ENCODE data around the gene APBB2.

The APBB2 gene

DNA sequence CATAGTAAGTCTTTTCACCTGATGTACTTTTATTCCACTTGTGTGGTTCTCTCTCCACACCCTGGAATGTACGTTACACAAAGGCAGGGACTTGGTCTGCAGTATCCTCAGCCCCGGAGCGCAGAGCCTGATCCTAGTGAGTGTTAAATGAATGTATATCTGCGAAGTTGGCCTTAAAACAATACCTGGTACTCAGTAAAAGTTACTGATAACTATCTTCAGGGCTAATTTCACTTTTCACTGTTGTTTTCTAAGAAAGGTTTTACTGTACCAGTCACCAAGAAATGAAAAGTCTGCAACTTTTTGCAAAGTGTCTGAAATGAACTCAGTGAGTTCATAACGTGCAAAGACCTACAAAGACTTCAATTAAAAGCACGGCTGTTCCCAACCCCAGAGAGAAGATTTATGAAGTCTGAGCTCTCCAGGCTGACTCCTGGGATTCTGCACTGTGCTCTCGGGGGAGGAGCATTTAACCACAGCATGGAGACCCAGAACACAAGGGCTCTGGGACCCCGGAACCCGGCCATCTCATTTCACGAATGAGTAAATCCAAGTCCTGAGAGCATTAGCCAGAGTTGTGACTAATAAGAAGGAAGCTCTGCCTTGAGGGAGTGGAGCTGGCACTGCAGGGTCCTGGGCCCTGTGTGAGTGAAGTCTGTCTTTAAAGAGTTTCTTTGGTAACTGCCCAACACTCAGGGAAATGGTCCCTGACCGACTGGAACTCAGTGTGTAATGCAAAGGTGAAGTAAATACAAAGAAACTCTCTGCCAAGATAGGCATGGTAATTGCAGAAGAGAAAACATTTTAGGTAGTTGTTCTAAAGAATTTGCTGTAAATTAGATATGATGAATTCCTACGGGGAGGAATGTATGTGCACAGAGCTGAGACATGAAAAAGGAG, 298.8 kb downstream of the APBB2 start:
- no peaks in the 10 kb centered on the region for H3K36me3 ChIP-seq (ENCODE audit: insufficient read depth, insufficient read length, low read length)
- no peak overlapping the region for H3K9ac ChIP-seq (ENCODE audit: insufficient read length, low read depth)
- H3K4me3 ChIP-seq (ENCODE audit: insufficient read length, low read depth): no peak overlapping the region
- no peaks in the 10 kb centered on the region for H3K9me3 ChIP-seq (ENCODE audit: insufficient read depth, low read length)
- H3K27me3 ChIP-seq (ENCODE audit: insufficient read depth, insufficient read length): no peaks in the 10 kb centered on the region
- peaks cover 7% of the 10 kb centered on the region for H3K4me1 ChIP-seq (ENCODE audit: insufficient read depth, insufficient read length)
- no peak for DNase-seq (ENCODE audit: low read depth, low spot score)
- TF ChIP-seq YY1 (IDR thresholded peaks at IDR 0.05; ENCODE audit: insufficient read depth, insufficient read length) (no peak), SUZ12 (IDR thresholded peaks at IDR 0.05; ENCODE audit: extremely low read depth, insufficient read depth, insufficient read length) (no peak), ZNF274 (IDR thresholded peaks at IDR 0.05; ENCODE audit: low read depth, low read length) (no peak)

- H3K36me3 ChIP-seq (ENCODE audit: insufficient read depth, insufficient read length, low read length): no peaks in the 10 kb centered on the region
- H3K9ac ChIP-seq (ENCODE audit: insufficient read length, low read depth): no peak overlapping the region
- TF ChIP-seq ZNF274 (IDR thresholded peaks at IDR 0.05; ENCODE audit: low read depth, low read length): no peak
- no peak for TF ChIP-seq SUZ12 (IDR thresholded peaks at IDR 0.05; ENCODE audit: extremely low read depth, insufficient read depth, insufficient read length)
- TF ChIP-seq YY1 (IDR thresholded peaks at IDR 0.05; ENCODE audit: insufficient read depth, insufficient read length): no peak
- no peaks in the 10 kb centered on the region for H3K9me3 ChIP-seq (ENCODE audit: insufficient read depth, low read length)
- H3K4me1 ChIP-seq (ENCODE audit: insufficient read depth, insufficient read length): peaks cover 13% of the 10 kb centered on the region
- DNase-seq (ENCODE audit: low read depth, low spot score): no peak
- no peak overlapping the region for H3K4me3 ChIP-seq (ENCODE audit: insufficient read length, low read depth)
- no peaks in the 10 kb centered on the region for H3K27me3 ChIP-seq (ENCODE audit: insufficient read depth, insufficient read length)
Measured at GRCh38 chr4:40912460-40913184, 301.7 kb downstream of the APBB2 start.

GRCh38 chr4:40910706-40911105, 303.6 kb downstream of the APBB2 start:
- no peak for TF ChIP-seq YY1 (IDR thresholded peaks at IDR 0.05; ENCODE audit: insufficient read depth, insufficient read length)
- no peak for TF ChIP-seq ZNF274 (IDR thresholded peaks at IDR 0.05; ENCODE audit: low read depth, low read length)
- TF ChIP-seq SUZ12 (IDR thresholded peaks at IDR 0.05; ENCODE audit: extremely low read depth, insufficient read depth, insufficient read length): no peak
- H3K36me3 ChIP-seq (ENCODE audit: insufficient read depth, insufficient read length, low read length): no peaks in the 10 kb centered on the region
- no peak for DNase-seq (ENCODE audit: low read depth, low spot score)
- H3K27me3 ChIP-seq (ENCODE audit: insufficient read depth, insufficient read length): no peaks in the 10 kb centered on the region
- no peak overlapping the region for H3K4me3 ChIP-seq (ENCODE audit: insufficient read length, low read depth)
- H3K9ac ChIP-seq (ENCODE audit: insufficient read length, low read depth): no peak overlapping the region
- peaks cover 8% of the 10 kb centered on the region for H3K4me1 ChIP-seq (ENCODE audit: insufficient read depth, insufficient read length)
- H3K9me3 ChIP-seq (ENCODE audit: insufficient read depth, low read length): no peaks in the 10 kb centered on the region

- Histone ChIP-seq H3K9ac (ENCODE audit: insufficient read length, low read depth) (no peak overlapping the region), H3K4me1 (ENCODE audit: insufficient read depth, insufficient read length) (peaks cover 8% of the 10 kb centered on the region), H3K4me3 (ENCODE audit: insufficient read length, low read depth) (no peak overlapping the region), H3K36me3 (ENCODE audit: insufficient read depth, insufficient read length, low read length) (no peaks in the 10 kb centered on the region), H3K27me3 (ENCODE audit: insufficient read depth, insufficient read length) (no peaks in the 10 kb centered on the region), H3K9me3 (ENCODE audit: insufficient read depth, low read length) (no peaks in the 10 kb centered on the region)
- no peak for DNase-seq (ENCODE audit: low read depth, low spot score)
- TF ChIP-seq ZNF274 (IDR thresholded peaks at IDR 0.05; ENCODE audit: low read depth, low read length) (no peak), YY1 (IDR thresholded peaks at IDR 0.05; ENCODE audit: insufficient read depth, insufficient read length) (no peak), SUZ12 (IDR thresholded peaks at IDR 0.05; ENCODE audit: extremely low read depth, insufficient read depth, insufficient read length) (no peak)
Measured at GRCh38 chr4:40909363-40909876, 304.9 kb downstream of the APBB2 start.

GRCh38 chr4:40908702-40909362, 305.5 kb downstream of the APBB2 start:
- Histone ChIP-seq H3K4me3 (ENCODE audit: insufficient read length, low read depth) (no peak overlapping the region), H3K9ac (ENCODE audit: insufficient read length, low read depth) (peak overlapping the region; percentile 64), H3K9me3 (ENCODE audit: insufficient read depth, low read length) (no peaks in the 10 kb centered on the region), H3K4me1 (ENCODE audit: insufficient read depth, insufficient read length) (peaks cover 8% of the 10 kb centered on the region), H3K27me3 (ENCODE audit: insufficient read depth, insufficient read length) (no peaks in the 10 kb centered on the region), H3K36me3 (ENCODE audit: insufficient read depth, insufficient read length, low read length) (no peaks in the 10 kb centered on the region)
- TF ChIP-seq YY1 (IDR thresholded peaks at IDR 0.05; ENCODE audit: insufficient read depth, insufficient read length) (no peak), SUZ12 (IDR thresholded peaks at IDR 0.05; ENCODE audit: extremely low read depth, insufficient read depth, insufficient read length) (no peak), ZNF274 (IDR thresholded peaks at IDR 0.05; ENCODE audit: low read depth, low read length) (no peak)
- DNase-seq (ENCODE audit: low read depth, low spot score): peak; percentile 87

DNA sequence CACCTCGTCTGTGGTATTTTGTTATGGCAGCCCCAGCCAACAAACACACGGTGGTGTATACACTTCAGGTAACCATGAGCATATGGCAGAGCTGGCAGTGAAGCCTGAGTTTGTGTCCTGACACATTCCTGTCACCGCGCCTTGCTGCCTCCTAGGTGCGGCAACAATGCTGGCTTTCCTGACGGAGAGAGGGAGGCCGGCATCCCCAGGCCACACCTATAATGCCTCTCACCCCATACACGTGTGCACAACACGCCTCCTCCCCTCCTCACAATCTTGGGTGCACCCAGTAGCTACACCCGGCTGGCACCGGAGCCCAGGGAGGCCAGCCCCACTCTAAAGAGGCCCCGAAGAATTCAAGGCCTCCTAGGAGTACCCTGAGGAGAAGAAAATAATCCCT, 306.0 kb downstream of the APBB2 start:
- peaks cover 8% of the 10 kb centered on the region for H3K4me1 ChIP-seq (ENCODE audit: insufficient read depth, insufficient read length)
- no peak for DNase-seq (ENCODE audit: low read depth, low spot score)
- H3K9ac ChIP-seq (ENCODE audit: insufficient read length, low read depth): no peak overlapping the region
- no peak overlapping the region for H3K4me3 ChIP-seq (ENCODE audit: insufficient read length, low read depth)
- no peaks in the 10 kb centered on the region for H3K9me3 ChIP-seq (ENCODE audit: insufficient read depth, low read length)
- TF ChIP-seq SUZ12 (IDR thresholded peaks at IDR 0.05; ENCODE audit: extremely low read depth, insufficient read depth, insufficient read length): no peak
- TF ChIP-seq YY1 (IDR thresholded peaks at IDR 0.05; ENCODE audit: insufficient read depth, insufficient read length): no peak
- H3K27me3 ChIP-seq (ENCODE audit: insufficient read depth, insufficient read length): no peaks in the 10 kb centered on the region
- H3K36me3 ChIP-seq (ENCODE audit: insufficient read depth, insufficient read length, low read length): no peaks in the 10 kb centered on the region
